Gastrocnemius medialis (tissue), 4 donors: ENCODE results near the gene CCL11.

Experiments used
- CTCF ChIP-seq, 5 experiments: fragments of 450-650 bp in 3 of 5; fragments of 200-600 bp in 2 of 5; sonication (generic) in 2 of 5; IDR thresholded peaks in 4 of 5; conservative IDR thresholded peaks in 1 of 5; 1 replicate in 4 of 5; 2 replicates in 1 of 5; pipeline ENCODE4 v1.5.1; 2016 to 2019; ENCODE audit warnings: antibody characterized with exemption in 5 of 5, mild to moderate bottlenecking in 3 of 5, moderate library complexity in 3 of 5
- POLR2A ChIP-seq, 2 donors: fragments of 450-650 bp; IDR thresholded peaks; one replicate each; pipeline ENCODE4 v1.6.1; 2017; ENCODE audit warnings: antibody characterized with exemption in 2 of 2, mild to moderate bottlenecking in 2 of 2, moderate library complexity in 2 of 2

- TF ChIP-seq CTCF (IDR thresholded peaks at IDR 0.05 in 4 of 5, conservative IDR thresholded peaks at IDR 0.05 in 1 of 5) (no peak), POLR2A (IDR thresholded peaks at IDR 0.05) (no peak)
Measured at GRCh38 chr17:34275881-34276280, 9.7 kb upstream of the CCL11 start.
